Mesenteric fat pad (tissue), 1 donor: ENCODE results near the gene KCTD21. TPM values are rescaled to one million over a fixed set of nuclear protein-coding genes. Genes with fewer than 3 reads are reported as not detected.
A peak's percentile ranks its signal among the peaks of the same experiment; 100 is the strongest.
"Not testable (repeated sequence)": the region's sequence is repeated elsewhere in the genome, so short reads cannot be mapped to it uniquely, and the experiment has no call there.

Source experiments
- DNase-seq: peaks from one replicate; pipeline ENCODE4 v3.0.0-alpha.2; 2020; ENCODE audit warnings: low spot score
- total RNA-seq: library from RNA; stranded (reverse); fragmentation: NEBNext Ultra II Directional; extraction: Animal tissue kit (Norgen Biotek cat#: 25700); gene quantifications from one replicate; pipeline ENCODE4 v1.2.1, GENCODE V29; 2021
- donor health status: DM: yes; HTN: yes; CAD: no.

The KCTD21 gene
- total RNA-seq, 1 donor from 2014 or later: 12.4 TPM

GRCh38 chr11:78179459-78180071 is 8.9 kb downstream of the KCTD21 start:
- DNase-seq: no peak

GRCh38 chr11:78177216-78177615 is 11.2 kb downstream of the KCTD21 start:
- no peak for DNase-seq

- no peak for DNase-seq
These were observed 11.8 kb downstream of the KCTD21 start for GRCh38 chr11:78176605-78177141.

- DNase-seq: not testable (repeated sequence)
These were observed 12.6 kb downstream of the KCTD21 start for GRCh38 chr11:78175862-78176261.

- DNase-seq: no peak
These were observed 16.5 kb downstream of the KCTD21 start for GRCh38 chr11:78171951-78172350.

- DNase-seq: no peak
These were observed 17.4 kb downstream of the KCTD21 start for GRCh38 chr11:78170874-78171549.

- DNase-seq: no peak
These were observed 18.0 kb downstream of the KCTD21 start for GRCh38 chr11:78170413-78170812.

GRCh38 chr11:78168539-78169477 is 19.6 kb downstream of the KCTD21 start:
- peak; percentile 93 for DNase-seq

GRCh38 chr11:78166855-78167469 is 21.5 kb downstream of the KCTD21 start:
- DNase-seq: no peak

- no peak for DNase-seq
These were observed 24.0 kb downstream of the KCTD21 start for GRCh38 chr11:78164471-78164870.

- no peak for DNase-seq
These were observed 24.6 kb downstream of the KCTD21 start for GRCh38 chr11:78163828-78164227.

- no peak for DNase-seq
These were observed 26.5 kb downstream of the KCTD21 start for GRCh38 chr11:78161962-78162371.

GRCh38 chr11:78161346-78161745 is 27.1 kb downstream of the KCTD21 start:
- DNase-seq: no peak

- DNase-seq: no peak
These were observed 27.9 kb downstream of the KCTD21 start for GRCh38 chr11:78160557-78160956.

- DNase-seq: no peak
These were observed 29.3 kb downstream of the KCTD21 start for GRCh38 chr11:78158987-78159652.

GRCh38 chr11:78156127-78156844 is 32.1 kb downstream of the KCTD21 start:
- no peak for DNase-seq

- no peak for DNase-seq
These were observed 36.6 kb downstream of the KCTD21 start for GRCh38 chr11:78151804-78152203.

GRCh38 chr11:78150754-78151153 is 37.7 kb downstream of the KCTD21 start:
- DNase-seq: no peak

GRCh38 chr11:78150346-78150745 is 38.1 kb downstream of the KCTD21 start:
- no peak for DNase-seq

- no peak for DNase-seq
These were observed 38.8 kb downstream of the KCTD21 start for GRCh38 chr11:78149646-78150045.
